Measurements from ENCODE around the gene TACO1. TPM values are rescaled to one million over a fixed set of nuclear protein-coding genes. Genes with fewer than 3 reads are reported as not detected.

Gene TACO1
- 10 to 100 TPM; 15.5 to 16.6 TPM for total RNA-seq
- 10 to 100 TPM; 11.3 to 18.3 (median 17.5) TPM for polyA plus RNA-seq
- 0.98 to 5.5 (median 3.5) reads per million in 6 experiments for total RNA-seq

GRCh38 chr17:63600569-63601438 lies at the start of gene TACO1:
Gene TACO1, plus strand, starts transcription at chr17:63600895. Its CDS starts 189 bp downstream, at chr17:63601084.
- H3K9me3 Mint-ChIP-seq: no peaks in the 10 kb centered on the region
- POLR2A ChIA-PET: interaction anchor here (0.8 to 2.9 kb wide), 9 partner anchors 10 to 243 kb away, joined by 3 to 24 read pairs (median 6); partner anchors contain the start of gene MAP3K3
- no peaks in the 10 kb centered on the region for H3K27me3 Mint-ChIP-seq
- H3K4me1 Mint-ChIP-seq: peaks cover 13 to 40% (median 28%) of the 10 kb centered on the region in 4 donors
- DNase-seq (peak; percentile 47 to 83 (median 70)), ATAC-seq (peak; percentile 92 to 96)
- peak within 1 kb of the TSS; percentile 93 to 97 (median 96) for H3K27ac Mint-ChIP-seq
- H3K36me3 Mint-ChIP-seq: peaks cover 0 to 23% (median under 1%) of the 10 kb centered on the region in 3 donors
- peak within 1 kb of the TSS; percentile 87 to 96 (median 94) for H3K4me3 Mint-ChIP-seq

- H3K27ac Mint-ChIP-seq: peak overlapping the region in 8 of 10 donors; percentile 61 to 98 (median 93)
- H3K4me1 Mint-ChIP-seq: peaks cover 25 to 73% (median 64%) of the 10 kb centered on the region in 4 donors
- peaks cover 3 to 14% (median 5%) of the 10 kb centered on the region in 3 donors for H3K36me3 Mint-ChIP-seq
- no peaks in the 10 kb centered on the region for H3K27me3 Mint-ChIP-seq
- POLR2A ChIA-PET: interaction anchor here (1.1 to 2.3 kb wide), 3 partner anchors 49 to 146 kb away, joined by 3 to 5 read pairs (median 3); partner anchors contain the start of gene TACO1
- ATAC-seq: no peak
- H3K9me3 Mint-ChIP-seq: no peaks in the 10 kb centered on the region
- peak overlapping the region; percentile 89 to 99 (median 97) for H3K4me3 Mint-ChIP-seq
- DNase-seq: no peak
These were observed 48.5 kb upstream of the TACO1 start for GRCh38 chr17:63552211-63552610.

GRCh38 chr17:63555500-63556156 lies 45.1 kb upstream of the TACO1 start:
- peaks cover 0 to 18% (median 7%) of the 10 kb centered on the region in 3 donors for H3K36me3 Mint-ChIP-seq
- no peak for DNase-seq
- POLR2A ChIA-PET: no interaction called here
- H3K4me3 Mint-ChIP-seq: peak overlapping the region in 5 of 10 donors; percentile 22 to 74 (median 30)
- no peaks in the 10 kb centered on the region for H3K9me3 Mint-ChIP-seq
- H3K27ac Mint-ChIP-seq: peak overlapping the region in 6 of 10 donors; percentile 1 to 82 (median 39)
- no peak for ATAC-seq
- H3K27me3 Mint-ChIP-seq: no peaks in the 10 kb centered on the region
- H3K4me1 Mint-ChIP-seq: peaks cover 32 to 85% (median 79%) of the 10 kb centered on the region in 4 donors

- Mint-ChIP-seq H3K27me3 (no peaks in the 10 kb centered on the region), H3K4me3 (peak overlapping the region in 2 of 10 donors; percentile 3 to 11), H3K36me3 (peaks cover 0 to 16% (median 7%) of the 10 kb centered on the region in 3 donors), H3K4me1 (peaks cover 35 to 86% (median 80%) of the 10 kb centered on the region in 4 donors), H3K27ac (peak overlapping the region in 5 of 10 donors; percentile 5 to 70 (median 30)), H3K9me3 (no peaks in the 10 kb centered on the region)
- POLR2A ChIA-PET: interaction anchor here (0.7 kb wide), 1 partner anchor 756 kb away, joined by 3 read pairs; no protein-coding TSS in a partner anchor
- no peak for DNase-seq
- ATAC-seq: no peak
These were observed 43.3 kb upstream of the TACO1 start for GRCh38 chr17:63557416-63557815.

- ATAC-seq (no peak), DNase-seq (no peak)
- peak overlapping the region in 3 of 10 donors; percentile 51 to 56 (median 53) for H3K27ac Mint-ChIP-seq
- H3K4me3 Mint-ChIP-seq: no peak overlapping the region
- POLR2A ChIA-PET: interaction anchor here (0.6 kb wide), 1 partner anchor 9 kb away, joined by 4 read pairs; no protein-coding TSS in a partner anchor
- no peaks in the 10 kb centered on the region for H3K27me3 Mint-ChIP-seq
- peaks cover 34 to 85% (median 78%) of the 10 kb centered on the region in 4 donors for H3K4me1 Mint-ChIP-seq
- no peaks in the 10 kb centered on the region for H3K9me3 Mint-ChIP-seq
- peaks cover 0 to 12% (median 5%) of the 10 kb centered on the region in 3 donors for H3K36me3 Mint-ChIP-seq
These were observed 42.3 kb upstream of the TACO1 start for GRCh38 chr17:63558441-63558840.

- Mint-ChIP-seq H3K27me3 (no peaks in the 10 kb centered on the region), H3K36me3 (peaks cover 0 to 24% (median 7%) of the 10 kb centered on the region in 3 donors), H3K4me1 (peaks cover 31 to 71% (median 67%) of the 10 kb centered on the region in 4 donors), H3K27ac (peak overlapping the region in 7 of 10 donors; percentile 24 to 55 (median 45)), H3K9me3 (no peaks in the 10 kb centered on the region), H3K4me3 (no peak overlapping the region)
- DNase-seq (no peak), ATAC-seq (no peak)
- POLR2A ChIA-PET: no interaction called here
These were observed 38.9 kb upstream of the TACO1 start for GRCh38 chr17:63561819-63562218.

GRCh38 chr17:63563339-63563738 lies 37.4 kb upstream of the TACO1 start:
- Mint-ChIP-seq H3K27me3 (no peaks in the 10 kb centered on the region), H3K4me3 (peak overlapping the region in 1 of 10 donors; percentile 42), H3K27ac (peak overlapping the region in 2 of 10 donors; percentile 51 to 62), H3K4me1 (peaks cover 27 to 69% (median 66%) of the 10 kb centered on the region in 4 donors), H3K9me3 (no peaks in the 10 kb centered on the region), H3K36me3 (peaks cover 0 to 21% (median 4%) of the 10 kb centered on the region in 3 donors)
- ATAC-seq (no peak), DNase-seq (no peak)
- POLR2A ChIA-PET: no interaction called here

GRCh38 chr17:63564562-63564961 lies 36.1 kb upstream of the TACO1 start:
- peaks cover 0 to 31% (median 2%) of the 10 kb centered on the region in 3 donors for H3K36me3 Mint-ChIP-seq
- no peak for ATAC-seq
- DNase-seq: no peak
- H3K27me3 Mint-ChIP-seq: no peaks in the 10 kb centered on the region
- no peak overlapping the region for H3K4me3 Mint-ChIP-seq
- POLR2A ChIA-PET: no interaction called here
- H3K27ac Mint-ChIP-seq: peak overlapping the region in 4 of 10 donors; percentile 7 to 60 (median 28)
- no peaks in the 10 kb centered on the region for H3K9me3 Mint-ChIP-seq
- peaks cover 32 to 71% (median 66%) of the 10 kb centered on the region in 4 donors for H3K4me1 Mint-ChIP-seq

- H3K27me3 Mint-ChIP-seq: no peaks in the 10 kb centered on the region
- peak overlapping the region in 2 of 10 donors; percentile 3 to 35 for H3K27ac Mint-ChIP-seq
- H3K9me3 Mint-ChIP-seq: no peaks in the 10 kb centered on the region
- H3K4me3 Mint-ChIP-seq: no peak overlapping the region
- H3K36me3 Mint-ChIP-seq: peaks cover 0 to 38% (median 2%) of the 10 kb centered on the region in 3 donors
- POLR2A ChIA-PET: no interaction called here
- DNase-seq (no peak), ATAC-seq (no peak)
- H3K4me1 Mint-ChIP-seq: peaks cover 26 to 71% (median 66%) of the 10 kb centered on the region in 4 donors
These were observed 33.5 kb upstream of the TACO1 start for GRCh38 chr17:63567229-63567628.

GRCh38 chr17:63568563-63568962 lies 32.1 kb upstream of the TACO1 start:
- POLR2A ChIA-PET: no interaction called here
- ATAC-seq (no peak), DNase-seq (no peak)
- Mint-ChIP-seq H3K4me3 (no peak overlapping the region), H3K9me3 (no peaks in the 10 kb centered on the region), H3K27me3 (no peaks in the 10 kb centered on the region), H3K27ac (peak overlapping the region in 1 of 10 donors; percentile 54), H3K4me1 (peaks cover 23 to 71% (median 60%) of the 10 kb centered on the region in 4 donors), H3K36me3 (peaks cover 0 to 42% (median 2%) of the 10 kb centered on the region in 3 donors)

GRCh38 chr17:63571632-63572310 lies 28.9 kb upstream of the TACO1 start:
- POLR2A ChIA-PET: interaction anchor here (0.5 kb wide), 1 partner anchor 98 kb away, joined by 5 read pairs; no protein-coding TSS in a partner anchor
- no peaks in the 10 kb centered on the region for H3K27me3 Mint-ChIP-seq
- H3K9me3 Mint-ChIP-seq: no peaks in the 10 kb centered on the region
- ATAC-seq (no peak), DNase-seq (no peak)
- H3K36me3 Mint-ChIP-seq: peaks cover 0 to 39% (median 0%) of the 10 kb centered on the region in 3 donors
- H3K27ac Mint-ChIP-seq: peak overlapping the region in 8 of 10 donors; percentile 28 to 74 (median 61)
- H3K4me3 Mint-ChIP-seq: no peak overlapping the region
- peaks cover 22 to 70% (median 56%) of the 10 kb centered on the region in 4 donors for H3K4me1 Mint-ChIP-seq

- POLR2A ChIA-PET: no interaction called here
- peaks cover 22 to 71% (median 45%) of the 10 kb centered on the region in 4 donors for H3K4me1 Mint-ChIP-seq
- H3K4me3 Mint-ChIP-seq: peak overlapping the region in 1 of 10 donors; percentile 33
- H3K9me3 Mint-ChIP-seq: no peaks in the 10 kb centered on the region
- no peaks in the 10 kb centered on the region for H3K27me3 Mint-ChIP-seq
- ATAC-seq: no peak
- no peak for DNase-seq
- H3K27ac Mint-ChIP-seq: peak overlapping the region in 4 of 10 donors; percentile 40 to 54 (median 46)
- peaks cover 0 to 46% (median 0%) of the 10 kb centered on the region in 3 donors for H3K36me3 Mint-ChIP-seq
These were observed 27.1 kb upstream of the TACO1 start for GRCh38 chr17:63573634-63574033.
